NCI-H526 treated with DMSO at 0.1 percent for 48 hours (cell line): ENCODE data around the gene PRPF8.

Experiments used
- DNase-seq: peaks from one replicate; lab custom pipeline; 2025; lab: John Stamatoyannopoulos, UW

Gene PRPF8

GRCh38 chr17:1644493-1645206 is 40.0 kb downstream of the PRPF8 start:
- no peak for DNase-seq

- DNase-seq: no peak
Observed at GRCh38 chr17:1643999-1644492, 40.6 kb downstream of the PRPF8 start.

- DNase-seq: peak; percentile 14
Observed at GRCh38 chr17:1643293-1643998, 41.2 kb downstream of the PRPF8 start.

- no peak for DNase-seq
Observed at GRCh38 chr17:1641065-1641403, 43.6 kb downstream of the PRPF8 start.

- DNase-seq: no peak
Observed at GRCh38 chr17:1640329-1641064, 44.2 kb downstream of the PRPF8 start.

- DNase-seq: no peak
Observed at GRCh38 chr17:1639549-1640180, 45.0 kb downstream of the PRPF8 start.

GRCh38 chr17:1638624-1639300 is 45.9 kb downstream of the PRPF8 start:
- DNase-seq: no peak

- no peak for DNase-seq
Observed at GRCh38 chr17:1638171-1638590, 46.5 kb downstream of the PRPF8 start.

GRCh38 chr17:1636732-1637285 is 47.9 kb downstream of the PRPF8 start:
- no peak for DNase-seq

GRCh38 chr17:1635675-1636465 is 48.8 kb downstream of the PRPF8 start:
- DNase-seq: no peak

GRCh38 chr17:1634841-1635650 is 49.6 kb downstream of the PRPF8 start:
- no peak for DNase-seq

GRCh38 chr17:1630662-1631061 is 54.0 kb downstream of the PRPF8 start:
- no peak for DNase-seq

GRCh38 chr17:1629504-1630310 is 55.0 kb downstream of the PRPF8 start:
- no peak for DNase-seq

GRCh38 chr17:1628856-1629503 is 55.7 kb downstream of the PRPF8 start:
- peak; percentile 85 for DNase-seq

- peak; percentile 72 for DNase-seq
Observed at GRCh38 chr17:1627982-1628855, 56.4 kb downstream of the PRPF8 start, which contains the start of gene SLC43A2. TSS of gene SLC43A2 (minus strand) at chr17:1628834. CDS start at chr17:1627874, 960 bp downstream.

GRCh38 chr17:1627182-1627981 is 57.3 kb downstream of the PRPF8 start:
- no peak for DNase-seq
